ENCODE measurements around the gene RIMBP2.

Gene RIMBP2

DNA sequence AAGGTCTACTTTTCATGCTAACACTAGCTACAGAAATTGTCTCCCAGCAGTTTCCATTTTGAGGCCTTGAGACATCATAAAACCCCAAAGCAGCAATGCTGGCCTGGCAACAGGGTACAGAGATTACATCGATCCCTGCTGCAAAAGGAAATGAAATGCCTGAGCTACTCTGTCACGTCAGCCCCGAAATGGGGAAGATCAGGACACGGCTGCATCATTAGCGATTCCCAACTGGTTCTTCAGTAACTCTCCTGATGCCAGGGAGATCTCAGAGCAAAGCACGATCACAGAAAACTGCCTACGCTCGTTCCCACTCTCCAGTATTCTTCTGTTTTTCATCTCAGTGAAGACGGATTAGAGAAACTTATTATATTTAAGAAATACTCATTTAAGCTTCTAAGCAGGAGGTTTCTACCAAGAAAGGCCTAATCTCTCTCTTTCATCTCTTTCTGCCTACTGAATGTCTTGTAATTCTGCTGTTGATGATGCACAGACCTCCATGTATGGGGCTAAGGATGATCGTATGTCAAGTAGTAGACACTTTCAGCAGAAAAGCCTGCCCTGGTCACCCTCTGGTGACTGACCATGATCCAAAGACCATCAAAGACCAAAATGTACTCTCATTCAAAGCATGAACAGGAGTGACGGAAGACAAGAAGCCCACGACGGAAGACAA is 168.5 kb downstream of the RIMBP2 start:
- DNase-seq (ENCODE audit: low read depth in 3 of 3, low spot score in 1 of 3) = no peak

DNA sequence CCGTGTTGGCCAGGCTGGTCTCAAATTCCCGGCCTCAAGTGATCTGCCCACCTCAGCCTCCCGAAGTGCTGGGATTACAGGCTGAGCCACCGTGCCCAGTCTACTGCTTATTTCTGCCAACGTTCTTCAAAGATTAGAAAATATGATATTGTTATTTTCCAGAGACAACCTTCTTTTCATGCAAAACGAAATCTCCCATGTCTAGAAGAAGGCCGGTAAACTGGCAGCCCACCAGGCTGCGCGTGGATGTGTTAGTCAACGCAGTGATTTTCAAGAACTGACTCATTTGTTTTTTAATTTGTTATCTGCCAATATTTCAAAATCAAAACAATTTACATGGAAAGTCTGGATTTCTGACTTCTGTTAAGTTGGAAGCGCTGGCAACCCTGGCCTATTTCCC is 169.6 kb downstream of the RIMBP2 start:
- no peak for DNase-seq (ENCODE audit: low read depth in 3 of 3, low spot score in 1 of 3)

DNA sequence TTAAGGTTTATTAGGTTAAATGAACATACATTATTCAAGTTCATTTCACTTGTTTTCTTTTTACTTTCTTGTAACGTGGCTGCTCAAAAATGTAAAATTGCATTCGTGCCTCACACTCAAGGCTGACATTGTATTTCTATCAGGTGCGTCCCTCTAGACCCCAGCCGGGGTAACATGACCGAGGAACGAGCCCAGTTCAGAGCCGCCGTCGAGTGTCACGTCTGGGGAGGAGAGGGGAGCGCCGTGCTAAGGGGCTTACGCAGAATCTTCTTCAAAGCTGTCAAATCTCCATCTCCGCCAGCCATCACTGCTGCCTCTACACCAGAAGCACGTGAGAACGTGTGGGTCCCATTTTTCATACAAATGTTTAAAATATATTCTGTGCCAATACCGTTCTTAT is 170.6 kb downstream of the RIMBP2 start:
- no peak for DNase-seq (ENCODE audit: low read depth in 3 of 3, low spot score in 1 of 3)

DNA sequence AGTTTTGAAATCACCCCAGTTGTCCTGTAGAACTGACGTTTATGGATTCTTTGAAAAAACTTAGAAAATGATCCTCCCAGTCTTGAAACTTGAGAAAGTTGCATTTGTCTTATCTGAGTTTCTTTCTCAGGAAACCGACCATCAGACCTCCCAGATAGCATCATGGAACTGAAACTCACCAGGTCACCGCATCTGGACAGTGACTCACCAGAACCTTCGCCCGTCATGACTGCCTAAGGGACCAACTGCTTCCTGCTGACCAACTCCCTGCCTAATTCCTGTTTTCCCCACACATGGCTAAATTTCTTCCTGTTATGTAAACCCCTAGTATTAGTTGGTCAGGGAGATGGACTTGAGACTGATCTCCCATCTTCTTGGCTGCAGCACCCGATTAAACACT is 175.7 kb downstream of the RIMBP2 start:
- DNase-seq (ENCODE audit: low read depth in 3 of 3, low spot score in 1 of 3) = no peak

DNA sequence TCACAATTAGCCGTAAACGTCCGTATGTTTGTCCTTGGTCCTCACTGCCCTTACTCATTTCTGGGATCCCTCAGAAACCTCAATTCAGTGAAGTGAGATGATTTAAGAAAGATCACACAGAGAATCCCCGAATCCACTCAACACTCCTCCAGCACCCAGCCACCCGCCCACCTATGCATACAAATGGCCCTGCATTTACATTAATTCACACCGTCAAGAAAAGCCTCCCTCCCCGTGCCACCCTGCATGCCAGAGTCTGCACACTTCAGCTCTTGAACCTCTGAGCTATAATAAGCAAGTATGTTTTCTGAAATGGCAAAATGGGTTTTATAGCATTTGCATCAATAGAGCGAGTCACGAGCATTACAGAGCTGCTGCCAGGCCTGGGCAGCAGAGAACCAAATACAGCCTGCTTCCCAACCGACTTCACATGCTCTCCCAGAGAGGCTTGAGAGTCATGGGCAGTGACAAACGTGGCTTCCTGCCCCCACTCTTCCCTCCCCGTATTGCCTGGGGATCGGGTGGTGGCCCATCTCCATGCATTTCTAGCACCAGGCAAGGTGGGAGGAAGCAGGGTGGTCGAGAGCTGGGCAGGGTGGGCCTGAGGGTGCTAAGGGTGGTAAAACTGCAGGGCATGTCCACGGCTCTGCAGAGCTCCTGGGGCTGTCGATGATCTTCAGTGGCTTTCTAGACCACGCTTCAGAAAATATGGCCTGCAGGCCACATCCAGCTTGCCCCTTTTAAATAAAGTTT is 177.6 kb downstream of the RIMBP2 start:
- no peak for DNase-seq (ENCODE audit: low read depth in 3 of 3, low spot score in 1 of 3)

DNA sequence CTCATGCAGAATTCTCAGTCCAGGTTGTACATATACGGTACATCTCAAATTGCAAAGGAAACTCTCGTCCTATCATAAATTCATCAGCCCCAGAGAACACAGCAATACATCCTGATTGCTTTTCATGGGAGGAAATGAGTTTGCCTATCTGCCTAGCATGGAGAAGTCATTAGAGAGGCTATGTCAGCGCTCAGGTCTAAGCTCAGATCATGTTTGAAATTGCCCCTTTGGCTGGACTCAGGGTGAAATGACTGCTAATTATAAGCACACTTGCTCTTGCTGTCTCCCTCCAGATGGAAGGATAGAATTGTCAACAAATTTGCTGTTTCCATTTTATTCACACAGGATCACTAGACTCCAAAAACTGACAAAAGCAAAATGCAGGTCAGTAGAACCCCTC is 178.4 kb downstream of the RIMBP2 start:
- DNase-seq (ENCODE audit: low read depth in 3 of 3, low spot score in 1 of 3) = no peak

DNA sequence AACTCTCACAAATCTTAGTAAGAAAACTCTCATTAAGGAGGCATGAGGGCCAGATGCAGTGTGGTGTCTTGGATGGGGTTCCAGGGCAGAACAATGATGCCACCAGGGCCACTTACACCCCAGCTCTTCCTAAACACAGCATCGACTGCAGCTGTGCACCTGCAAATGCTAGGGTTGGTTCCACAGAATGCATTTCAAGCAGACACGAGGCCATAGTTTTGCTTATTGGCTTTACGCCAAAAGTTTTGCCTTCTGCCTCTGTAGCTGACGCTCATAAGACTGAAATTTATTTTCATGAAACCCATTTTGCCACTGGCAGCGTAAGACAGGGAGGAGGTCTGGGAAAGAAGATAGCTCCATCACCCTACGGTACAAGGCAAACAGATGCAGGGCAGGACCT is 179.0 kb downstream of the RIMBP2 start:
- DNase-seq (ENCODE audit: low read depth in 3 of 3, low spot score in 1 of 3) = no peak

DNA sequence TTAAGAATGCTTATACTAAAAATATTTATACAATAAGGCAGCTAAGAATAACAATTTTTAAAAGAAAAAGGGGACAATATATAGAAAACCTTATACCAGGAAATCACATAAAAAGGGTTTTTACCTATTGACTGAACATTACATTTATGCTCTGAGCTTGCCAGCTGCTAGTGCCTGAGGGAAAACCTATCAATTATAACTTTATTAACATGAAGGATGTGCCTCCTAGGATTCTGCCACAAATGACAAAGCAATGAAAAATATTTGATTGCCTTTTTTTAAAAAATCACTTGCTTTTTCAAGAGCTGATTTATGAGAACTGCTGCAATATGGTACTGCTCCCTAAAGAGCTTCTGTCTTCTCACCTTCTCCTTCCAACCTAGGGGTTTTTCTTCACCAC is 185.7 kb downstream of the RIMBP2 start:
- no peak for DNase-seq (ENCODE audit: low read depth in 3 of 3, low spot score in 1 of 3)

DNA sequence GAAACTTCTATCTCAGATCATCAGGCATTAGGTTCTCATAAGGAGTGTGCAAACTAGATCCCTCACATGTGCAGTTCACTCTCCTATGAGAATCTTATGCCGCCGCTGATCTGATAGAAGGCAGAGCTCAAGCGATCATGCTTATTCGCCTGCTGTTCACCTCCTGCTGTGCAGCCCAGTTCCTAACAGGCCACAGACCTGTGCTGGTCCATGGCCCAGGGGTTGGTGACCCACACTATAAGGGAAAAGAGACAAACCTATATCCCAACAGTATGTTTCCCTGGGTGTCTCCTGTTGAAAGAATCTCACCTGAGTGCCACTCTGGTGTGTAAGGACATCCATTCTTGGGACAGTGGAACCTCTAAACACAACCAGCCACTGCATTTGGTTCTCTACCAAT is 186.3 kb downstream of the RIMBP2 start:
- no peak for DNase-seq (ENCODE audit: low read depth in 3 of 3, low spot score in 1 of 3)

DNA sequence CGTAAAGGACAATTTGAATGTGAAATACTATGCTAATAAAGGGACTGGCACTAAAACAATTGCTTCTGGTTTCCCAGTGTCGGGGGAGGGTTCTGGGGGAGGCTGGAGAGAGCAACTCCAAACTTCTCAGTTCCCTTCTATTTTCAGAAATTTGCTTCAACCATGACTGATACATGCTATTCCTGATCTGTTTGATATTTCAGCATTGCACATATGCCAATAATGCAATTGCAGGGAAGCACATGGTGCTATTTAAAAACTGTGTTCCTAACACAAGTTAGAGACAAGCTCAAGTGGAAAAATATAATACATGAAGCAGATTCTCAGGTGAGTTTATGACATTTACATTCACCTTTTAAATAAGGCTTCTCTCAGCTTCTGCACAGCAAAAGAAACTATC is 188.9 kb downstream of the RIMBP2 start:
- no peak for DNase-seq (ENCODE audit: low read depth in 3 of 3, low spot score in 1 of 3)

DNA sequence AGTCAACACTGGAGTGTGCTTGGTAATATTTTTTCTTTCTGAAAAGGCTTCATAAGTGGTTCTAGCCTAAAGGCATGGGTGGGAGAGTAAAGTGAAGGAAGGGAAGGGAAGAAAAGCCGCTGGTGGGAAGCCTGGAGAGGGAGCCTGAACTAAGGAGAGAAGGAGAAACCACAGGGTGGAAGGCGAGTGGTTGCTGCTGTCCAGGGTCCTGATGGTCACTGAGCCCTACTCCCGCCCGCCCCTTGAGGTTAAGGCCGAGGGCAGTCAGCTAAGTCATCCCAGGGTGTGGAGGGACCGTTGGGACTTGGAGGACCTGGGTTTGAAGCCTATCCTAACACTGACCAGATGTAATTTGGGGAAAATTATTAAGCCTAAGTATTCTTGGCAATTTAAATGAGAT is 189.3 kb downstream of the RIMBP2 start:
- no peak for DNase-seq (ENCODE audit: low read depth in 3 of 3, low spot score in 1 of 3)

DNA sequence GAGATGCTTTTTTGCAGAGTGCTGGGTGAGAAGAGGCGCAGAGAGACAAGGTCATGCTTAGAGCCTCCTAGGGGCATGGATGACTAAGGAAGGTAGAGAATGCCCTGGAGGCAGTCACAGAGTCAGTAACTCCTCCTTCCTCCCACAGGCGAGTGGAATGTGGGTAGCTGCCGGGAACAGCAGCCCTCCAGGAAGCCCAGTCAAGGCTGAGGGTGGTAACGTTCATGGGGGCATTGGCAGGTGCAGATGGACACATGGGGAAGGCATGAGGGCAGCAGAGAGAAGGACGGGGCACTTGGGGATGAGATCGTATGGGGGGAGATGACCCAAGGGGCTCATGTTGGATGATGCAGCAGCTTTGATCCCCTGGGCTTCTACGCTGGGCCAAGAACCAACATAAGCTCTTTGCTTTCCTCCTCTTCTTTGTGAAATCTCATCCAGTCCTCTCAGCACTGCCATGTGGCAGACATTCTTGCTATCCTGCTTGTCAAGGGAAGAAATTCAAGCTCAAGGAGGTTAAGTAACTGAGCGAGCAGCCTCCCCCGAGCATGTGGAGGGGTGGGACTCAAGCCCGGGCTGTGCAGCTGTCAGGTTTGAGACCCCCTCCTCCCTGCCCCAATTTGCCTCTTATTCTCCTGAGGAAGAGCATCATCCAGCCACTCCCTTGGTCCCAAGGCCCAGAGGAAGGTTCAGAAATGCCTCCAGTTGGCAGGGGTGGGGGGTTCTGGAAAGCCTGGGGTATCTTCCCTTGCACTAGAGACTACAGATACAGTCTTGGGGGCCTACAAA is 190.5 kb downstream of the RIMBP2 start:
- no peak for DNase-seq (ENCODE audit: low read depth in 3 of 3, low spot score in 1 of 3)

DNA sequence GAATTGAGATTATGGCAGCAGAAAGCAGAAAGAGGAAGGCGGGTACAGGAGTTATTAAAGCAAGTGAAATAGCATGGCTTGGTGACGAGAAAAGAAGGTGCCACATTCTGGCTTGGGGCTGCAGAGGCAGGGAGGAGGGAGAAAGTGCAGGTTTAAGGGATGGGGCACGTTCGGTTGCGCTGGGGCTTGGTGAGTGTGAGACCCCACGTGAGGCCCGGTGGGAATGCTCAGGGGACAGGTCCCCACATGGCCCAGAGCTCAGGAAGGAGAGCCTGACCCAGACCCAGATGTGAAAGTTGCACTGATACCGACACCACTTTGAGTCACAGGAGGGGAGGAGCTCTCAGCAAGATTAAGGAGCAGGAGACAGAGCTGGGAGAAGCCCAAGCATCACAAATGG is 191.3 kb downstream of the RIMBP2 start:
- no peak for DNase-seq (ENCODE audit: low read depth in 3 of 3, low spot score in 1 of 3)

DNA sequence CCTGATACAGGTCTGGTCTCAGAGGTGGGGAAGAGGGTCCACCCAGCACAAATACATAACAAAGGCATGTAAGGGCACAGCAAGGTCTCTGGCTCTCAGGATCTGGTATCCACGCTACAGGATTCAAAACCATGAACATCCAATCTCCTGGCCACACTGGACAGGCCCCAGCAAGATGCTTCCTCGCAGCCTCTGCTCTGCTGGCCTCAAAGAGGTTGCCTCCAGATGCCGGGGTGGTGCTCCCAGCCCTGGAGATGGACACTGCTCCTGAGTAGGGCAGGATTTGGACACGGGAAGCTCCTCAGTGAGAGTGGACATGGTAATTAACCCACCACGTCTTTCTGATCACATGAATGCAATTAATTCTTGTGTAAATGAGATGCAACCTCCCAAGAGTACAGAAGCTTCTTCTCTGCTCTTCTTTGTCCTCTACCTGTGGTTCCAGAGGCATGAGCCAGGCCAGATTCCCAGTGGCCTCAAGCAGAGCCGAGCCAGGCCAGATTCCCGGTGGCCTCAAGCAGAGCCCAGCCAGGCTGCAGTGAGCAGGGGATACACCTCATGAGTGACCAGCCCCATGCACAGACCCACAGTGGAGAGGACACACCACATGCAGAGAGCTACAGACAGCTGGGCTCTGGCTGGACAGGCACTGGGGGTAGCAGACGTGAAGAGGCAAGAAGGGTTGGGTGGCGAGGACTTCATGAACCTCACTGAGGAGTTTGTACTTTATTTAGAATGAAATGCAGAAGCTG is 192.1 kb downstream of the RIMBP2 start:
- DNase-seq (ENCODE audit: low read depth in 3 of 3, low spot score in 1 of 3) = no peak

DNA sequence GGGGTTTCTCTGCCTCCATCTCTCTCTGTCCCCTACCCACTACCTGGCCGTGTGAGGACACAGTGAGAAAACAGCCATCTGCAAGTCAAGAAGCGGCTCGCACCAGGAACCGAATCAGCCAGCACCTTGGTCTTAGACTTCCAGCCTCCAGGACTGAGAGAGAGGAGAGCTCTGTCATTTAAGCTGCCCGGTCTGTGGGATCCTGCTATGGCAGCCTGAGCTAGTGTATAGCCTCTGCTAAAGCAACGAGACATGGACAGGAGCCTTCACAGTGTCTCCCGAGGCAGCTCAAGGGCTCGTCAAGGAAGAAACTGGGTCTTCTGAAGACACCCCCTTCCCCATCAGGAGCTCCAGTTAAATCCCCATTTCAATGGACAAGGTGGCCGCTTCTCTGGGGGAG is 192.9 kb downstream of the RIMBP2 start:
- DNase-seq (ENCODE audit: low read depth in 3 of 3, low spot score in 1 of 3) = no peak

DNA sequence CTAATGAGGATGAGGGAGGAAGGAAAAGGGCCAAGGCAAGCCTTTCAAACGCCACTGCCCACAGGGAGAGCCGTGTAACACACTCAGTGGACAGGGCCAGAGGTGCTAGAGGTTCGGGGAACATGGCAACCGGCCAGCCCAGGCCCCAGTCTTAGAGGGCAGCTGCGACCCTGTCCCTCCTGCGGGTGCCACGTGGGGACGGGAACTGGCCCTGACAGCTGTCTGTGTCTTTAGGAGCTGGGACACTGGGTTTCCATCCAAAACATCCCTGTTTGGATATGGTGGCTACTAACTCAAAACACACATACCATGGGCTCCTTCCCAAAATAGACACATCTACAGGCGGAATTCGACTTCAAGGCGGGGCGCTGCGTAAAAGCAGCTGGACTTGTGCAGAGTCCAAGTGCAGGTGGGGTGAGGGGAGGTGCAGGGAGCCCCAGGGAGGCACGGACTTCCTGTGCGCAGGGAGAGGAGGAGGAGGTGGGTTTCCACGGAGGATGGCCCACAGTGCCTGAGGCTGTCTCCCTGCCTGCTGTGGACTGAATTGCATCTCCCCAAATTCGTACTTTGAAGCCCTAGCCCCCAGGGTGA is 193.8 kb downstream of the RIMBP2 start:
- DNase-seq (ENCODE audit: low read depth in 3 of 3, low spot score in 1 of 3) = no peak

DNA sequence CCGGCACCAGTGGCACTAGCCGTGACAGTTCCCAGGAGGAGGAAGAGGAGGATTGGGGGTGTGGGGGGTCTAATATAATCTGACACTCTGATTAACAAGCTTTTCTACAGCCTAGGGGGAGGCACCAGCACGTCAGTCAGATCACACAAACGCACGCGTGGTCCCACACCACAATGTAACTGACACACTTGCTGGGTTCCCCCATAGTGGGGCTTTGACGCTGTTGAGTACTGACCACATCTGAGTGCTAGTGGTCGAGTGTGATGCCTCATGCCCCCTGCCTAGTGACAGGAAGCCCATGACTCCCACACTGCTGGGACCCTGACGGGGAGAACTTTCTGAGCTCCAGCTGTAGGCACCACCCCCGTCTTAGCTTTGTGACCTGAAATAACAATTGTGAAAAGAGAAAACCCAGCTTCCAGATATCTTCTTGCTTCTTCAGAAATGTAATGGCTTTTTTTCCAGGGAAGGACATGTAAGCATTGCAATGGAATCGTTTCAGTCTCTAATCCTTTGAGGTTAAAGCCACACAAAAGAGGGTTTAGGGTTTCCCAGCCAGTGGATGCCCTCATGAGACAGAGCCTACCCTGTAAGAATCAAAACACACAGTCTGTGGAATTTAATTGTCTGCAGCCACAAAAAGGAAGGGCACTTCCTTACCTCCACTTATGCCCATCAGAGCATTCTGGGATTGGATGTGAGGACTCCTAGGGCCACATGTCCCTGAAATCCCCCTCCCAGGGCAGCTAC is 194.5 kb downstream of the RIMBP2 start:
- no peak for DNase-seq (ENCODE audit: low read depth in 3 of 3, low spot score in 1 of 3)

DNA sequence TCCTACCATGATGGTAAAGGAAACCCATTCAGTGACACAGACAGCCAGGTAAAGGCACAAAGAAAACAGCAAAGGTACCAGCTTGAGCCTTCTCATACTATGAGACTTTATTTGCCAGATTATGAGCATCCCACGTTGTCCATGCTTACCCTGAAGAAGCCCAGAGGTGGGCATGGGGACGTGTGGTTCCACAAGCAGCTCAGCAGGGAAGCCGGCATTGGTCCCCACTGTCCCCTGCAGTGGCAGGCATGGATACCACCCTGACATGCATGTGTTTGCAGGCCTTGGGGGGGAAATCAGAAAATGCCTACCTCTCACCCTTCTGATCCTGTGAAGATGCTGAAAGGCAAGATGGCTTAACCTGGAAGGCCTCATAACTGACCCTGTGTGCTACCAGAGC is 195.3 kb downstream of the RIMBP2 start:
- no peak for DNase-seq (ENCODE audit: low read depth in 3 of 3, low spot score in 1 of 3)

DNA sequence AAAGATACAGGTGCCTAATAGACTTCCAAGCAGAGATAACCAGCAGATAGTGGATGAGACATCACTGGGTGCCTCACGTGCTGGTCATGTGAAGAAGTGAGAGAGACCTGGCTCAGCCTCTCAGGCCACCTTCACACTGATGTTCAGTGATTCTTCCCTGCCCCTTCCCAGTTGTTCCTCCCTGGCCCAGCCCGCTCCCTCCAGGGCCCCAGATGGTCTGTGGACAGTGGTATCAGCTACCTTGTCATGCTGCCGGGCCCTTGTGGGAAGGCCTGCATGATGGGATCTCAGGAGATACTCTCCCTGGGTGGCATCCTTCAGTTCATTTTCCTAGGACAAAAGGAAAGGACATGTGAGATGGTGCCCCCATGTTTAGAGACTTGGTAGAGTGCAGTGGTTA is 198.5 kb downstream of the RIMBP2 start:
- no peak for DNase-seq (ENCODE audit: low read depth in 3 of 3, low spot score in 1 of 3)

DNA sequence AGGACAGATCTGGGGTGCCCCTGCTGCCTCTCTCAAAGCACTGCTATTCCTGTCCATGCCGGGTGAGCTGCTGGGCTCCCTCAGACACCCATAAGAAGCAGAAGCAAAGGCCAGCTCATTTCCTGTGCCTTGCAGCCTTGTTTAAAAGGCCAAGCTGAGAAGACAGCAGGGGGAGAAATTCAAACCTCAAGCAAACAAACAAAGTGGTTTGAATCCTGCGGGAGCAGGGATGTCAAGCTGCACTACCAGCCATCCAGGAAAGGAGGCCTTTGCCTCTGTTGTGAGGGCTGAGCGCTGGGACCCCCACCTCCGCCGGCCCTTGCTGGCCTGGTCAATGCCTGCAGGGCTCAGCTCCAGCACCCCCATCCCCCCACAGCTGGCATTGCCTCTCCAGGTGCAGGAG is 201.9 kb downstream of the RIMBP2 start:
- no peak for DNase-seq (ENCODE audit: low read depth in 3 of 3, low spot score in 1 of 3)

All from stimulated activated CD4-positive, alpha-beta T cell treated with anti-CD3 and anti-CD28 coated beads, TNF-alpha, amount 100 ng/mL, for 1 hour (primary cell).